Measurements from ENCODE around the gene FA2H. TPM values are rescaled to one million over a fixed set of nuclear protein-coding genes. Genes with fewer than 3 reads are reported as not detected.

Gene FA2H
- total and polyA plus RNA-seq, 2 of the 13 experiments (the other 11 are each of a cell fraction or from before 2014, with no cell fraction given) = 0.20 TPM; not detected in 1

DNA sequence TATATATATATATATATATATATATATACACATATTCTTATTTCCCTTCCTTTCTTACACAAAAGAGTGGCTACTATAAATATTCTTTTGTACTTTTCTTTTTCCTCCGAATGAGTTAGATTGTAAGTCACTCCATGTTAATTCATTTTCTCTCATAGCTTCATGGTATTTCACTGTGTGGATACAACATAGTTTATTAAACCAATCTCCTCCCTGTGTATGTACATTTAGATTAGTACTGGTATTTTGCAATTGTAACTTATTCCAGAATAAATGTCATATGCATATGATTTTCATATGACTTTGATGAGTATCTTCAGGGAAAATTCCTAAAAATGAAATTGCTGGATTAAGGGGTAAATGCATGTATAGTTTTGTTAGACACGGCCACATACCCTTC is 20.0 kb upstream of the FA2H start:
- no peaks in the 10 kb centered on the region for H3K9me3 ChIP-seq (ENCODE audit: low read length)
- TF ChIP-seq SCMH1 (CRISPR knock-in tag; IDR thresholded peaks at IDR 0.05; ENCODE audit: borderline replicate concordance) = no peak
- no peak for TF ChIP-seq ZSCAN9 (CRISPR knock-in tag; IDR thresholded peaks at IDR 0.05; ENCODE audit: borderline replicate concordance)
- TF ChIP-seq ARNT2 (CRISPR knock-in tag; IDR thresholded peaks at IDR 0.05; ENCODE audit: low read depth) = no peak
- TF ChIP-seq FLYWCH1 (CRISPR knock-in tag; IDR thresholded peaks at IDR 0.05) = no peak
- no peak for TF ChIP-seq ZNF562 (CRISPR knock-in tag; IDR thresholded peaks at IDR 0.05; ENCODE audit: borderline replicate concordance)
- TF ChIP-seq CAMTA2 (CRISPR knock-in tag; IDR thresholded peaks at IDR 0.05; ENCODE audit: borderline replicate concordance) = no peak
- TF ChIP-seq ZNF772 (CRISPR knock-in tag; IDR thresholded peaks at IDR 0.05) = no peak
- H2AFZ ChIP-seq (ENCODE audit: low read length) = no peak overlapping the region
- no peak overlapping the region for H3K4me2 ChIP-seq (ENCODE audit: low read depth, low read length)
- no peak overlapping the region for H3K27ac ChIP-seq (ENCODE audit: extremely low read length, insufficient read depth, low read length)
- no peak for ATAC-seq
- ChIA-PET POLR2A (no interaction called here), CTCF (ENCODE audit: low intra/inter-chr PET ratio, low total read pairs) (no interaction called here)
- intact Hi-C loops (cut with micrococcal nuclease; ENCODE audit: unreplicated experiment) (no loop called here), in situ Hi-C loops (cut with HindIII; ENCODE audit: extremely low pct_ligation_motif_present, low pct_unique_long_range_greater_than_20kb) (no loop called here)
- WGBS (ENCODE audit: low lambda C conversion rate) = 2% methylated on average over 2 of the region's 2 CpGs
- H3K9ac ChIP-seq (ENCODE audit: insufficient read depth, low read depth, low read length) = no peak overlapping the region
- no TSS peak for BruUV-seq (replicated peaks)
- DNase-seq (ENCODE audit: low spot score) = no peak
- no peak for FAIRE-seq
- no peak overlapping the region for H3K4me3 ChIP-seq (replicated peaks in 1 of 3; ENCODE audit: insufficient read depth in 1 of 3, low read depth in 2 of 3, low read length in 3 of 3)
- H3K4me1 ChIP-seq (ENCODE audit: insufficient read depth, low read length) = no peaks in the 10 kb centered on the region
- H3K79me2 ChIP-seq (ENCODE audit: insufficient read depth, low read length) = no peaks in the 10 kb centered on the region
- H3K27me3 ChIP-seq (ENCODE audit: control insufficient read depth in 1 of 2, insufficient read depth in 2 of 2, low read length in 2 of 2) = no peaks in the 10 kb centered on the region; a peak in 1 of 5 replicates
- no peaks in the 10 kb centered on the region for H3K36me3 ChIP-seq (replicated peaks in 1 of 2; ENCODE audit: control insufficient read depth in 1 of 2, insufficient read depth in 2 of 2, low read length in 2 of 2)
- no peaks in the 10 kb centered on the region for H4K20me1 ChIP-seq (ENCODE audit: insufficient read depth, low read length)

DNA sequence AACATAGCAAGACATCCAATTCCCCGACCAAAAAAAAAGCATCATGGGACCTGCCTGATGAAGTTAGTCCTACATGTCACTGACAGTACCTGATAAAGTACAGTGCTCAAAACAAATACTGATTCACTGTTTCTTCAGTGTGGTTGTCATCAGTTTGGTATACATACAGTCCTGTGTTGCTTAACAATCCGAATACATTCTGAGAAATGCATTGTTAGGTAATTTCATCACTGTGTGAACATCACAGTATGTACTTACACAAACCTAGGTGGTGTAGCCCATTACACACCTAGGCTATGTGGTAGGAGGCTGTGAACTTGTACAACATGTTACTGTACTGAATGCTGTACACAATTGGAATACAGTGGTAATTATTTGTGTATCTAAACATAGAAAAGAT is 19.0 kb upstream of the FA2H start:
- H3K27ac ChIP-seq (ENCODE audit: extremely low read length, insufficient read depth, low read length) = no peak overlapping the region
- TF ChIP-seq, protein P1, sequence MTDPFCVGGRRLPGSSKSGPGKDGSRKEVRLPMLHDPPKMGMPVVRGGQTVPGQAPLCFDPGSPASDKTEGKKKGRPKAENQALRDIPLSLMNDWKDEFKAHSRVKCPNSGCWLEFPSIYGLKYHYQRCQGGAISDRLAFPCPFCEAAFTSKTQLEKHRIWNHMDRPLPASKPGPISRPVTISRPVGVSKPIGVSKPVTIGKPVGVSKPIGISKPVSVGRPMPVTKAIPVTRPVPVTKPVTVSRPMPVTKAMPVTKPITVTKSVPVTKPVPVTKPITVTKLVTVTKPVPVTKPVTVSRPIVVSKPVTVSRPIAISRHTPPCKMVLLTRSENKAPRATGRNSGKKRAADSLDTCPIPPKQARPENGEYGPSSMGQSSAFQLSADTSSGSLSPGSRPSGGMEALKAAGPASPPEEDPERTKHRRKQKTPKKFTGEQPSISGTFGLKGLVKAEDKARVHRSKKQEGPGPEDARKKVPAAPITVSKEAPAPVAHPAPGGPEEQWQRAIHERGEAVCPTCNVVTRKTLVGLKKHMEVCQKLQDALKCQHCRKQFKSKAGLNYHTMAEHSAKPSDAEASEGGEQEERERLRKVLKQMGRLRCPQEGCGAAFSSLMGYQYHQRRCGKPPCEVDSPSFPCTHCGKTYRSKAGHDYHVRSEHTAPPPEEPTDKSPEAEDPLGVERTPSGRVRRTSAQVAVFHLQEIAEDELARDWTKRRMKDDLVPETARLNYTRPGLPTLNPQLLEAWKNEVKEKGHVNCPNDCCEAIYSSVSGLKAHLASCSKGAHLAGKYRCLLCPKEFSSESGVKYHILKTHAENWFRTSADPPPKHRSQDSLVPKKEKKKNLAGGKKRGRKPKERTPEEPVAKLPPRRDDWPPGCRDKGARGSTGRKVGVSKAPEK (CRISPR knock-in tag; IDR thresholded peaks at IDR 0.05; ENCODE audit: borderline replicate concordance) = no peak
- TF ChIP-seq CEBPB (IDR thresholded peaks at IDR 0.05; ENCODE audit: borderline replicate concordance, low read depth, low read length) = peak; percentile 43; the same call in 1 of the 2 replicates
- H3K79me2 ChIP-seq (ENCODE audit: insufficient read depth, low read length) = no peaks in the 10 kb centered on the region
- CTCF ChIA-PET (ENCODE audit: low intra/inter-chr PET ratio, low total read pairs) = no interaction called here
- no peaks in the 10 kb centered on the region; a peak in 1 of 5 replicates for H3K27me3 ChIP-seq (ENCODE audit: control insufficient read depth in 1 of 2, insufficient read depth in 2 of 2, low read length in 2 of 2)
- H3K36me3 ChIP-seq (replicated peaks in 1 of 2; ENCODE audit: control insufficient read depth in 1 of 2, insufficient read depth in 2 of 2, low read length in 2 of 2) = no peaks in the 10 kb centered on the region
- FAIRE-seq (no peak), ATAC-seq (no peak), DNase-seq (ENCODE audit: low spot score) (no peak)
- H3K4me3 ChIP-seq (replicated peaks in 1 of 3; ENCODE audit: insufficient read depth in 1 of 3, low read depth in 2 of 3, low read length in 3 of 3) = no peak overlapping the region
- WGBS (ENCODE audit: low lambda C conversion rate) = 38% methylated on average over 2 of the region's 2 CpGs
- H3K9me3 ChIP-seq (ENCODE audit: low read length) = no peaks in the 10 kb centered on the region
- H3K4me2 ChIP-seq (ENCODE audit: low read depth, low read length) = no peak overlapping the region
- H3K9ac ChIP-seq (ENCODE audit: insufficient read depth, low read depth, low read length) = no peak overlapping the region
- in situ Hi-C loops (cut with HindIII; ENCODE audit: extremely low pct_ligation_motif_present, low pct_unique_long_range_greater_than_20kb) = no loop called here
- H3K4me1 ChIP-seq (ENCODE audit: insufficient read depth, low read length) = no peaks in the 10 kb centered on the region
- H4K20me1 ChIP-seq (ENCODE audit: insufficient read depth, low read length) = no peaks in the 10 kb centered on the region
- intact Hi-C loops (cut with micrococcal nuclease; ENCODE audit: unreplicated experiment) = no loop called here
- H2AFZ ChIP-seq (ENCODE audit: low read length) = no peak overlapping the region
- no TSS peak for BruUV-seq (replicated peaks)
- POLR2A ChIA-PET = no interaction called here
